BE2C (cell line): ENCODE results near the gene FBXO31. TPM values are rescaled to one million over a fixed set of nuclear protein-coding genes. Genes with fewer than 3 reads are reported as not detected.

Source experiments
- DNase-seq: peaks from one replicate; pipeline ENCODE4 v3.0.0-alpha.2; 2020
- H3K27me3 ChIP-seq: fragments of 250-450 bp; sonication (Bioruptor Pico); 2 replicates; pipeline ENCODE4 v1.5.1; 2020; ENCODE audit warnings: mild to moderate bottlenecking
- H3K36me3 ChIP-seq: fragments of 250-450 bp; sonication (Bioruptor Pico); 2 replicates; pipeline ENCODE4 v1.5.1; 2020; ENCODE audit warnings: mild to moderate bottlenecking
- H3K4me1 ChIP-seq: fragments of 250-450 bp; sonication (Bioruptor Pico); 2 replicates; pipeline ENCODE4 v1.5.1; 2020
- H3K4me3 ChIP-seq: 2 replicates; pipeline ENCODE4 v1.5.1; 2011; ENCODE audit warnings: low read depth, low read length
- H3K9me3 ChIP-seq: fragments of 250-450 bp; sonication (Bioruptor Pico); 2 replicates; pipeline ENCODE4 v1.5.1; 2020
- CTCF ChIP-seq: IDR thresholded peaks from 2 replicates; pipeline ENCODE4 v1.5.1; 2012; ENCODE audit warnings: mild to moderate bottlenecking, low read depth, low read length
- polyA plus RNA-seq: library from polyadenylated mRNA; unstranded; fragments of >200 nt; gene quantifications from one replicate; pipeline ENCODE4 v1.2.1, GENCODE V29; 2012; ENCODE audit warnings: low read depth, missing spikeins; ENCODE audit not compliant: insufficient read length, insufficient read depth

FBXO31 gene
- 36.7 TPM for polyA plus RNA-seq

GRCh38 chr16:87383505-87384161, at the start of gene FBXO31:
TSS of gene FBXO31 (minus strand) at chr16:87383776. CDS start at chr16:87383744, 32 bp downstream.
- peak; percentile 97 for DNase-seq
- no peak for TF ChIP-seq CTCF
- H3K27me3 ChIP-seq, result no peaks in the 10 kb centered on the region
- H3K36me3 ChIP-seq, result no peaks in the 10 kb centered on the region
- no peaks in the 10 kb centered on the region for H3K9me3 ChIP-seq
- peak within 1 kb of the TSS; percentile 72 for H3K4me3 ChIP-seq
- peaks cover 7% of the 10 kb centered on the region for H3K4me1 ChIP-seq

- no peak for TF ChIP-seq CTCF
- DNase-seq, result no peak
- H3K9me3 ChIP-seq, result no peaks in the 10 kb centered on the region
- H3K4me1 ChIP-seq, result peaks cover 8% of the 10 kb centered on the region
- no peaks in the 10 kb centered on the region for H3K27me3 ChIP-seq
- H3K4me3 ChIP-seq, result no peak overlapping the region
- H3K36me3 ChIP-seq, result peaks cover 17% of the 10 kb centered on the region
Measured at GRCh38 chr16:87432330-87432915, 48.8 kb upstream of the FBXO31 start.

- peak; percentile 46 for DNase-seq
- Histone ChIP-seq H3K4me3 (no peak overlapping the region), H3K27me3 (no peaks in the 10 kb centered on the region), H3K36me3 (peaks cover 17% of the 10 kb centered on the region), H3K4me1 (peaks cover 8% of the 10 kb centered on the region), H3K9me3 (no peaks in the 10 kb centered on the region)
- no peak for TF ChIP-seq CTCF
Measured at GRCh38 chr16:87431926-87432325, 48.4 kb upstream of the FBXO31 start.

- Histone ChIP-seq H3K36me3 (peaks cover 22% of the 10 kb centered on the region), H3K27me3 (no peaks in the 10 kb centered on the region), H3K4me3 (no peak overlapping the region), H3K9me3 (no peaks in the 10 kb centered on the region), H3K4me1 (no peaks in the 10 kb centered on the region)
- no peak for TF ChIP-seq CTCF
- no peak for DNase-seq
Measured at GRCh38 chr16:87426423-87427215, 43.0 kb upstream of the FBXO31 start.

- Histone ChIP-seq H3K36me3 (peaks cover 25% of the 10 kb centered on the region), H3K4me3 (no peak overlapping the region)
- DNase-seq, result no peak
Measured at GRCh38 chr16:87425941-87426340, 42.4 kb upstream of the FBXO31 start.

More at GRCh38 chr16:87425941-87426340, 42.4 kb upstream of the FBXO31 start:
- Histone ChIP-seq H3K4me1 (no peaks in the 10 kb centered on the region), H3K27me3 (no peaks in the 10 kb centered on the region), H3K9me3 (no peaks in the 10 kb centered on the region)
- no peak for TF ChIP-seq CTCF
